K562 (cell line): Measurements from ENCODE around the gene RNF212B. TPM values are rescaled to one million over a fixed set of nuclear protein-coding genes. Genes with fewer than 3 reads are reported as not detected.
A peak's percentile ranks its signal among the peaks of the same experiment; 100 is the strongest.

Source experiments
- ATAC-seq: fragments of 200-7000 bp; cut with Tn5 transposase; 3 replicates; pipeline ENCODE4 v1.9.1; 2020; ENCODE audit warnings: moderate library complexity
- BruUV-seq: library from RNA; stranded (reverse); fragments of 400-500 nt; replicated peaks from 2 replicates; lab custom pipeline; 2021; lab: Mats Ljungman, UMichigan
- CTCF ChIA-PET: fragments of 300-600 bp; formaldehyde crosslinking; extraction: SDS; loops from one replicate; lab custom pipeline; 2021; ENCODE audit warnings: low intra/inter-chr PET ratio; lab: Yijun Ruan, JAX
- POLR2A ChIA-PET: fragments of 300-600, 350-650 bp; sonication (Branson Sonifier 250); formaldehyde crosslinking; extraction: SDS; loops from one replicate; lab custom pipeline; 2021; ENCODE audit warnings: antibody characterized with exemption, inconsistent platforms; lab: Yijun Ruan, JAX
- DNase-seq, 4 experiments: peaks; one replicate each; pipeline versions ENCODE4 v3.0.0 to v3.0.0-alpha.2; 2011 to 2018; ENCODE audit warnings: low spot score in 3 of 4, mixed read lengths in 3 of 4; ENCODE audit errors: extremely low read depth in 1 of 4
- FAIRE-seq: peaks from 2 replicates; lab custom pipeline; 2011; peaks lifted over from hg19 to GRCh38; lab: Jason Lieb, UNC
- H2AFZ ChIP-seq: 2 replicates; pipeline ENCODE4 v1.6.0; 2011; ENCODE audit warnings: low read depth, low read length, control low read depth, inconsistent platforms
- H3K27ac ChIP-seq: fragments of 200-600 bp; 3 replicates; pipeline ENCODE4 v1.8.0; 2011; ENCODE audit warnings: low read depth, mild to moderate bottlenecking, control low read depth, inconsistent platforms, low read length, moderate library complexity, mixed read lengths; ENCODE audit errors: extremely low read depth
- H3K27me3 ChIP-seq, 2 experiments: fragments of 300-600 bp in 1 of 2; 2 replicates in 1 of 2; 3 replicates in 1 of 2; pipeline versions ENCODE4 v1.6.0 to v1.8.0; 2011; ENCODE audit warnings: inconsistent platforms in 2 of 2, low read length in 2 of 2, mild to moderate bottlenecking in 1 of 2, mixed read lengths in 1 of 2, moderate library complexity in 1 of 2; ENCODE audit not compliant: control insufficient read depth in 2 of 2, insufficient read depth in 2 of 2
- H3K36me3 ChIP-seq: fragments of 300-600 bp; 3 replicates; pipeline ENCODE4 v1.8.0; 2011; ENCODE audit warnings: mild to moderate bottlenecking, low read length, inconsistent platforms; ENCODE audit not compliant: control insufficient read depth, insufficient read depth
- H3K4me1 ChIP-seq, 2 experiments: fragments of 200-600 bp in 1 of 2; replicated peaks in 1 of 2; 2 replicates in 1 of 2; 3 replicates in 1 of 2; pipeline versions ENCODE4 v1.5.1 to v1.8.0; 2011; ENCODE audit warnings: inconsistent platforms in 2 of 2, low read length in 2 of 2, mild to moderate bottlenecking in 1 of 2, mixed read lengths in 1 of 2, moderate library complexity in 1 of 2; ENCODE audit not compliant: control insufficient read depth in 2 of 2, insufficient read depth in 2 of 2
- H3K4me2 ChIP-seq: 2 replicates; pipeline ENCODE4 v1.6.1; 2011; ENCODE audit warnings: low read length, control low read depth, inconsistent platforms, mixed read lengths; ENCODE audit not compliant: insufficient read depth
- H3K4me3 ChIP-seq: fragments of 200-600 bp; sonication (generic), shearing (Covaris generic); 2 replicates; pipeline ENCODE4 v1.5.1; 2016; ENCODE audit warnings: control low read depth, inconsistent platforms
- H3K79me2 ChIP-seq: fragments of 200-600 bp; 3 replicates; pipeline ENCODE4 v1.8.0; 2011; ENCODE audit warnings: low read length, inconsistent platforms; ENCODE audit not compliant: control insufficient read depth, insufficient read depth
- H3K9ac ChIP-seq, 2 experiments: 2 replicates each; pipeline versions ENCODE4 v1.6.0 to v1.6.1; 2011; ENCODE audit warnings: low read depth in 2 of 2, low read length in 2 of 2, control low read depth in 1 of 2, inconsistent platforms in 1 of 2, mild to moderate bottlenecking in 1 of 2, mixed read lengths in 1 of 2; ENCODE audit not compliant: insufficient read depth in 1 of 2
- H3K9me1 ChIP-seq: one replicate; pipeline ENCODE4 v1.6.0; 2011; ENCODE audit warnings: inconsistent platforms, mild to moderate bottlenecking, low read length, moderate library complexity; ENCODE audit not compliant: control insufficient read depth, insufficient read depth
- H3K9me3 ChIP-seq: replicated peaks from 2 replicates; pipeline ENCODE4 v1.5.1; 2011; ENCODE audit warnings: low read depth, low read length, inconsistent platforms; ENCODE audit not compliant: control insufficient read depth, insufficient read depth
- H4K20me1 ChIP-seq: replicated peaks from 2 replicates; pipeline ENCODE4 v1.6.1; 2011; ENCODE audit warnings: low read length, inconsistent platforms, mixed read lengths; ENCODE audit not compliant: control insufficient read depth, insufficient read depth
- ARID3B ChIP-seq: fragments of 250-450 bp; sonication (Bioruptor Pico); IDR thresholded peaks from 2 replicates; pipeline ENCODE4 v1.4.0; 2020; ENCODE audit warnings: borderline replicate concordance
- CBX8 ChIP-seq: fragments of 200-600 bp; sonication (generic); IDR thresholded peaks from 2 replicates; pipeline ENCODE4 v1.6.1; 2012; ENCODE audit warnings: borderline replicate concordance, mixed run types, low read depth, mild to moderate bottlenecking, moderate library complexity, mixed read lengths, low read length, control low read depth, inconsistent platforms; ENCODE audit not compliant: poor library complexity, severe bottlenecking; ENCODE audit errors: extremely low read depth
- DLX4 ChIP-seq: fragments of 250-450 bp; sonication (Bioruptor Pico); IDR thresholded peaks from 2 replicates; pipeline ENCODE4 v1.6.1; 2021; ENCODE audit warnings: mild to moderate bottlenecking
- FIP1L1 ChIP-seq: fragments of 200-400 bp; formaldehyde crosslinking; IDR thresholded peaks from 2 replicates; pipeline ENCODE4 v1.6.1; 2018; ENCODE audit warnings: mild to moderate bottlenecking, low read depth, low read length; ENCODE audit not compliant: poor library complexity, severe bottlenecking
- PHTF2 ChIP-seq: fragments of 250-450 bp; sonication (Bioruptor Pico); IDR thresholded peaks from 2 replicates; pipeline ENCODE4 v1.5.0; 2021; ENCODE audit warnings: mild to moderate bottlenecking
- POLR2B ChIP-seq: fragments of 450-650 bp; IDR thresholded peaks from 2 replicates; pipeline ENCODE4 v1.6.1; 2018; ENCODE audit warnings: low read depth; ENCODE audit not compliant: partially characterized antibody
- SFPQ ChIP-seq: fragments of 200-400 bp; formaldehyde crosslinking; IDR thresholded peaks from 2 replicates; pipeline ENCODE4 v1.6.1; 2017; ENCODE audit warnings: mild to moderate bottlenecking, low read depth, low read length, moderate library complexity
- SOX6 ChIP-seq: fragments of 450-650 bp; IDR thresholded peaks from 2 replicates; pipeline ENCODE4 v1.6.1; 2014; ENCODE audit warnings: mild to moderate bottlenecking
- TBL1XR1 ChIP-seq, 2 experiments: IDR thresholded peaks; 2 replicates each; pipeline ENCODE4 v1.6.1; 2012; ENCODE audit warnings: improper control_type of control experiment in 2 of 2, low read length in 2 of 2, mild to moderate bottlenecking in 1 of 2
- ZKSCAN8 ChIP-seq: fragments of 200-800 bp; sonication (Bioruptor generic); IDR thresholded peaks from 2 replicates; pipeline ENCODE4 v1.6.1; 2016; ENCODE audit warnings: missing genetic modification characterization, missing compliant biosample characterization
- ZNF224 ChIP-seq: sonication (generic); formaldehyde crosslinking; IDR thresholded peaks from 2 replicates; pipeline ENCODE4 v1.8.0; 2022; ENCODE audit warnings: mild to moderate bottlenecking, missing genetic modification reagents
- ZNF24 ChIP-seq: fragments of 450-650 bp; IDR thresholded peaks from 2 replicates; pipeline ENCODE4 v1.6.1; 2016
- whole genome bisulfite sequencing: fragments of 100-300 bp; shearing (Covaris generic); methylation state at CpG from one replicate; pipeline ENCODE4 v1.1.6; 2016; ENCODE audit warnings: low coverage, mixed read lengths; ENCODE audit not compliant: insufficient coverage; ENCODE audit errors: missing lambda C conversion rate; 5-methylcytosine and 5-hydroxymethylcytosine counted together
- in situ Hi-C: fragments of 300-500 bp; cut with MboI; formaldehyde crosslinking; loops from 4 replicates; pipeline ENCODE4 v1.15.0; 2018; ENCODE audit warnings: inconsistent platforms, mixed read lengths
- intact Hi-C: fragments of 100-400 bp; cut with micrococcal nuclease; formaldehyde crosslinking; loops from 2 replicates; pipeline ENCODE4 v1.14.2; 2022
- polyA plus RNA-seq, 8 experiments: library from polyadenylated mRNA; depleted of rRNA in 4 of 8; stranded (reverse) in 5 of 8; unstranded in 3 of 8; fragments of >200 nt; fragmentation: Nextera tagmentation in 2 of 8; fragmentation: Illumina TruSeq in 1 of 8; extraction: Ambion mirVana in 2 of 8; extraction: Trizol in 1 of 8; gene quantifications; 2 replicates each; pipeline versions ENCODE4 v1.2.1 to v1.2.3, GENCODE V29; 2011 to 2014; ENCODE audit warnings: inconsistent platforms in 1 of 8, missing spikeins in 1 of 8
- total RNA-seq, 7 experiments: library from RNA; depleted of rRNA in 6 of 7; stranded (reverse); fragments of >200 nt in 6 of 7; fragmentation: Illumina TruSeq in 2 of 7; extraction: Trizol in 2 of 7; gene quantifications; 2 replicates each; pipeline versions ENCODE4 v1.2.1 to v1.2.3, GENCODE V29; 2011 to 2021; ENCODE audit warnings: low replicate concordance in 1 of 7
- TF ChIP-seq, protein P1 (sequence below): fragments of 450-650 bp; IDR thresholded peaks from 2 replicates; pipeline ENCODE4 v1.7.1; 2018; ENCODE audit warnings: mild to moderate bottlenecking, low read depth; ENCODE audit not compliant: partially characterized antibody

The RNF212B gene
- total and polyA plus RNA-seq, 9 of the 15 experiments (the other 6 are each of a cell fraction or from before 2014, with no cell fraction given) = 0.15 to 0.43 (median 0.27) TPM; not detected in 3

DNA sequence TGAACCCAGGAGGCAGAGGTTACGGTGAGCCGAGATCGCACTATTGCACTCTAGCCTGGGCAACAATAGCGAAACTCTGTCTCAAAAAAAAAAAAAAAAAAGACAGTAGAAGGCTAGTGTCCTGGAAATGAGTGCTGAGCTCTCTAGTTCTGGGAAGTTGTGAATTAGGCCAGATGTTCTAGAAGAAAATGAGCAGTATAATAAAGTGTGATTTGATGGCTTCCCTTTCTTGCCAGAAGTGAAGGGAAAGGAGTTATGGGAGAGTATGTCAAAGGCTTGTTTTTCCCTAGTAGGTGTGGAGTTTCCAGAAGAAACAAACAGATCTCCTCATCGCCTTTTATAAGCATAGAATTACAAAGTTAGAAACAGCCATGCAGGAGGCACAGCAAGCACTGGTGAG, 20.5 kb downstream of the RNF212B start:
- in situ Hi-C loops = no loop called here

More for the DNA sequence above, 20.5 kb downstream of the RNF212B start:
- Histone ChIP-seq H2AFZ (peak overlapping the region; percentile 47; the same call in 1 of the 2 replicates), H3K27me3 (no peaks in the 10 kb centered on the region), H4K20me1 (no peaks in the 10 kb centered on the region), H3K36me3 (no peaks in the 10 kb centered on the region), H3K9me3 (no peaks in the 10 kb centered on the region), H3K4me3 (no peak overlapping the region)
- DNase-seq = no peak
- CTCF ChIA-PET = interaction anchor here (0.7 to 1.1 kb wide), 2 partner anchors 138 to 644 kb away, joined by 4 read pairs; no protein-coding TSS in a partner anchor
- TF ChIP-seq SFPQ (no peak), ZNF24 (no peak), PHTF2 (CRISPR knock-in tag) (no peak), CBX8 (no peak), ZNF224 (CRISPR knock-in tag) (no peak), ZKSCAN8 (CRISPR knock-in tag) (no peak), FIP1L1 (no peak), SOX6 (no peak), DLX4 (CRISPR knock-in tag) (no peak), TBL1XR1 (IDR thresholded peaks at IDR 0.05; ENCODE audit: low read length in 2 of 2) (no peak), ARID3B (CRISPR knock-in tag) (no peak), POLR2B (no peak)
- TF ChIP-seq, protein P1, sequence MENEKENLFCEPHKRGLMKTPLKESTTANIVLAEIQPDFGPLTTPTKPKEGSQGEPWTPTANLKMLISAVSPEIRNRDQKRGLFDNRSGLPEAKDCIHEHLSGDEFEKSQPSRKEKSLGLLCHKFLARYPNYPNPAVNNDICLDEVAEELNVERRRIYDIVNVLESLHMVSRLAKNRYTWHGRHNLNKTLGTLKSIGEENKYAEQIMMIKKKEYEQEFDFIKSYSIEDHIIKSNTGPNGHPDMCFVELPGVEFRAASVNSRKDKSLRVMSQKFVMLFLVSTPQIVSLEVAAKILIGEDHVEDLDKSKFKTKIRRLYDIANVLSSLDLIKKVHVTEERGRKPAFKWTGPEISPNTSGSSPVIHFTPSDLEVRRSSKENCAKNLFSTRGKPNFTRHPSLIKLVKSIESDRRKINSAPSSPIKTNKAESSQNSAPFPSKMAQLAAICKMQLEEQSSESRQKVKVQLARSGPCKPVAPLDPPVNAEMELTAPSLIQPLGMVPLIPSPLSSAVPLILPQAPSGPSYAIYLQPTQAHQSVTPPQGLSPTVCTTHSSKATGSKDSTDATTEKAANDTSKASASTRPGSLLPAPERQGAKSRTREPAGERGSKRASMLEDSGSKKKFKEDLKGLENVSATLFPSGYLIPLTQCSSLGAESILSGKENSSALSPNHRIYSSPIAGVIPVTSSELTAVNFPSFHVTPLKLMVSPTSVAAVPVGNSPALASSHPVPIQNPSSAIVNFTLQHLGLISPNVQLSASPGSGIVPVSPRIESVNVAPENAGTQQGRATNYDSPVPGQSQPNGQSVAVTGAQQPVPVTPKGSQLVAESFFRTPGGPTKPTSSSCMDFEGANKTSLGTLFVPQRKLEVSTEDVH = no peak
- TF ChIP-seq, all 486 proteins: peak for 0
- Histone ChIP-seq H3K27ac (no peak overlapping the region), H3K9me1 (no peaks in the 10 kb centered on the region), H3K4me2 (no peak overlapping the region), H3K9ac (no peak overlapping the region), H3K4me1 (peaks cover 0 to 7% of the 10 kb centered on the region in 2 experiments; a peak in 2 of 5 replicates), H3K79me2 (no peaks in the 10 kb centered on the region)
- 33% methylated on average over 1 of the region's 5 CpGs for WGBS
- no TSS peak for BruUV-seq
- ATAC-seq (no peak), FAIRE-seq (no peak)
- intact Hi-C loops = no loop called here
- POLR2A ChIA-PET = interaction anchor here (0.7 to 1.3 kb wide), 2 partner anchors 13 to 437 kb away, joined by 3 to 4 read pairs; no protein-coding TSS in a partner anchor
